H1 (cell line): ENCODE data around the gene CYLD. TPM values are rescaled to one million over a fixed set of nuclear protein-coding genes. Genes with fewer than 3 reads are reported as not detected.

Experiments
- CTCF ChIA-PET: fragments of 300-600 bp; sonication (Branson Sonifier 250); formaldehyde crosslinking; loops from one replicate; lab custom pipeline; 2021; ENCODE audit not compliant: partially characterized antibody; lab: Charles Lee
- POLR2A ChIA-PET: fragments of 300-600 bp; sonication (Branson Sonifier 250); formaldehyde crosslinking; loops from one replicate; lab custom pipeline; 2021; ENCODE audit warnings: inconsistent platforms; ENCODE audit not compliant: partially characterized antibody; lab: Charles Lee
- DNase-seq, 2 experiments: peaks; one replicate each; pipeline versions ENCODE4 v3.0.0 to v3.0.0-alpha.2; 2010 to 2022; ENCODE audit warnings: low spot score in 2 of 2, low read depth in 1 of 2, mixed read lengths in 1 of 2
- FAIRE-seq: peaks from 2 replicates; lab custom pipeline; 2011; peaks lifted over from hg19 to GRCh38; lab: Jason Lieb, UNC
- H2AFZ ChIP-seq: 2 replicates; pipeline ENCODE4 v1.8.1; 2012; ENCODE audit warnings: low read length, inconsistent platforms
- H2AK5ac ChIP-seq: 2 replicates; pipeline ENCODE4 v1.6.1; 2013; ENCODE audit warnings: low read depth, low read length
- H2BK120ac ChIP-seq: replicated peaks from 2 replicates; pipeline ENCODE3; 2013; ENCODE audit warnings: low read depth, low read length, inconsistent platforms
- H2BK12ac ChIP-seq: 2 replicates; pipeline ENCODE4 v1.6.1; 2013; ENCODE audit warnings: low read depth, low read length
- H2BK15ac ChIP-seq: 2 replicates; pipeline ENCODE4 v1.6.1; 2013; ENCODE audit warnings: low read length
- H2BK20ac ChIP-seq: 2 replicates; pipeline ENCODE4 v1.6.1; 2013; ENCODE audit warnings: low read length
- H2BK5ac ChIP-seq: 2 replicates; pipeline ENCODE4 v1.6.1; 2013; ENCODE audit warnings: low read depth, low read length
- H3K14ac ChIP-seq: 2 replicates; pipeline ENCODE4 v1.6.1; 2013; ENCODE audit warnings: inconsistent platforms; ENCODE audit not compliant: insufficient read length
- H3K18ac ChIP-seq: 2 replicates; pipeline ENCODE4 v1.6.1; 2013; ENCODE audit warnings: low read length; ENCODE audit errors: extremely low read depth
- H3K23ac ChIP-seq: 2 replicates; pipeline ENCODE4 v1.6.1; 2013; ENCODE audit warnings: inconsistent platforms; ENCODE audit not compliant: insufficient read length
- H3K23me2 ChIP-seq: 2 replicates; pipeline ENCODE4 v1.6.1; 2013; ENCODE audit warnings: low read depth, low read length
- H3K27ac ChIP-seq: 2 replicates; pipeline ENCODE4 v1.6.1; 2011; ENCODE audit warnings: low read depth, low read length, inconsistent platforms
- H3K27me3 ChIP-seq, 4 experiments: replicated peaks in 1 of 4; 1 replicate in 1 of 4; 2 replicates in 3 of 4; pipeline versions ENCODE4 v1.6.1 to v1.8.1; 2011 to 2013; ENCODE audit warnings: low read length in 3 of 4, mild to moderate bottlenecking in 3 of 4, inconsistent platforms in 2 of 4, mixed read lengths in 2 of 4, moderate library complexity in 1 of 4; ENCODE audit not compliant: control insufficient read depth in 3 of 4, insufficient read depth in 3 of 4; ENCODE audit errors: extremely low read depth in 1 of 4
- H3K36me3 ChIP-seq, 4 experiments: 2 replicates each; pipeline versions ENCODE4 v1.6.1 to v1.8.1; 2011 to 2013; ENCODE audit warnings: mild to moderate bottlenecking in 4 of 4, low read length in 3 of 4, moderate library complexity in 2 of 4, control low read depth in 1 of 4, inconsistent platforms in 1 of 4; ENCODE audit not compliant: insufficient read depth in 4 of 4, control insufficient read depth in 2 of 4
- H3K4ac ChIP-seq: replicated peaks from 2 replicates; pipeline ENCODE3; 2013; ENCODE audit warnings: low read length, low read depth, mixed read lengths, inconsistent platforms; ENCODE audit not compliant: insufficient read length
- H3K4me1 ChIP-seq, 4 experiments: replicated peaks in 1 of 4; 1 replicate in 1 of 4; 2 replicates in 3 of 4; pipeline versions ENCODE4 v1.6.1 to v1.8.1; 2011 to 2013; ENCODE audit warnings: low read length in 3 of 4, inconsistent platforms in 2 of 4, mixed read lengths in 1 of 4; ENCODE audit not compliant: insufficient read depth in 4 of 4, control insufficient read depth in 3 of 4
- H3K4me2 ChIP-seq, 2 experiments: 2 replicates each; pipeline versions ENCODE4 v1.6.1 to v1.8.1; 2011 to 2013; ENCODE audit warnings: low read depth in 2 of 2, low read length in 2 of 2, control low read depth in 1 of 2, inconsistent platforms in 1 of 2, mild to moderate bottlenecking in 1 of 2; ENCODE audit not compliant: insufficient read depth in 1 of 2
- H3K4me3 ChIP-seq, 4 experiments: fragments of 200-600, 300-600 bp in 1 of 4; sonication (generic), shearing (Covaris generic), sonication (Bioruptor Twin) in 1 of 4; 2 replicates each; pipeline versions ENCODE4 v1.5.1 to v1.8.1; 2011 to 2016; ENCODE audit warnings: low read length in 4 of 4, low read depth in 3 of 4, control low read depth in 2 of 4, inconsistent platforms in 2 of 4, mild to moderate bottlenecking in 2 of 4, mixed read lengths in 1 of 4, moderate library complexity in 1 of 4; ENCODE audit not compliant: insufficient read depth in 2 of 4; ENCODE audit errors: extremely low read depth in 1 of 4
- H3K56ac ChIP-seq: replicated peaks from 2 replicates; pipeline ENCODE3; 2013; ENCODE audit warnings: low read depth, mild to moderate bottlenecking, mixed read lengths, low read length, inconsistent platforms; ENCODE audit not compliant: insufficient read length
- H3K79me1 ChIP-seq: 2 replicates; pipeline ENCODE4 v1.6.1; 2013; ENCODE audit warnings: low read depth, low read length, control low read depth
- H3K79me2 ChIP-seq, 2 experiments: 2 replicates each; pipeline versions ENCODE4 v1.6.1 to v1.8.1; 2012 to 2013; ENCODE audit warnings: low read length in 2 of 2, mild to moderate bottlenecking in 2 of 2, inconsistent platforms in 1 of 2; ENCODE audit not compliant: insufficient read depth in 2 of 2, control insufficient read depth in 1 of 2
- H3K9ac ChIP-seq, 4 experiments: replicated peaks in 1 of 4; 1 replicate in 1 of 4; 2 replicates in 3 of 4; pipeline versions ENCODE4 v1.6.1 to v1.8.1; 2011 to 2013; ENCODE audit warnings: low read depth in 3 of 4, low read length in 3 of 4, control low read depth in 2 of 4, mild to moderate bottlenecking in 2 of 4, moderate library complexity in 2 of 4, inconsistent platforms in 1 of 4; ENCODE audit errors: extremely low read depth in 1 of 4
- H3K9me3 ChIP-seq, 2 experiments: 2 replicates each; pipeline versions ENCODE4 v1.6.1 to v1.8.1; 2012 to 2013; ENCODE audit warnings: mild to moderate bottlenecking in 2 of 2, moderate library complexity in 2 of 2, control low read depth in 1 of 2, inconsistent platforms in 1 of 2, low read depth in 1 of 2, low read length in 1 of 2, mixed read lengths in 1 of 2; ENCODE audit not compliant: insufficient read depth in 2 of 2
- H4K20me1 ChIP-seq, 2 experiments: replicated peaks in 1 of 2; 2 replicates each; pipeline versions ENCODE3 to v1.8.1; 2011 to 2013; ENCODE audit warnings: inconsistent platforms in 2 of 2, low read length in 2 of 2, mild to moderate bottlenecking in 1 of 2; ENCODE audit not compliant: insufficient read depth in 2 of 2, control insufficient read depth in 1 of 2
- H4K5ac ChIP-seq: 2 replicates; pipeline ENCODE4 v1.6.1; 2013; ENCODE audit warnings: low read length, low read depth, mixed read lengths, inconsistent platforms; ENCODE audit not compliant: insufficient read length
- H4K8ac ChIP-seq: 2 replicates; pipeline ENCODE4 v1.8.0; 2013; ENCODE audit warnings: mild to moderate bottlenecking, moderate library complexity, low read length, inconsistent platforms; ENCODE audit not compliant: insufficient read depth; ENCODE audit errors: extremely low read depth
- H4K91ac ChIP-seq: replicated peaks from 2 replicates; pipeline ENCODE3; 2013; ENCODE audit warnings: low read length, mixed read lengths, inconsistent platforms; ENCODE audit not compliant: insufficient read length
- CREB1 ChIP-seq: IDR thresholded peaks from 2 replicates; pipeline ENCODE4 v1.6.1; 2012; ENCODE audit warnings: inconsistent platforms
- EP300 ChIP-seq, 2 experiments: IDR thresholded peaks; 1 replicate in 1 of 2; 2 replicates in 1 of 2; pipeline ENCODE4 v1.6.1; 2011 to 2012; ENCODE audit warnings: low read depth in 2 of 2, low read length in 2 of 2, mild to moderate bottlenecking in 2 of 2, borderline replicate concordance in 1 of 2, inconsistent platforms in 1 of 2, moderate library complexity in 1 of 2
- RFX5 ChIP-seq: IDR thresholded peaks from 2 replicates; pipeline ENCODE4 v1.6.1; 2011; ENCODE audit warnings: low read depth, low read length, improper control_type of control experiment, borderline replicate concordance
- TEAD4 ChIP-seq: IDR thresholded peaks from 2 replicates; pipeline ENCODE4 v1.6.1; 2012; ENCODE audit warnings: low read depth, low read length, inconsistent platforms, mixed read lengths
- WGBS, 2 experiments: shearing (Covaris generic) in 1 of 2; methylation state at CpG; one replicate each; pipeline versions ENCODE4 v1.1.6 to v1.1.7; 2013 to 2015; ENCODE audit warnings: low lambda C conversion rate in 2 of 2, mixed read lengths in 2 of 2, inconsistent platforms in 1 of 2, low coverage in 1 of 2, missing lambda C conversion rate in 1 of 2; ENCODE audit not compliant: insufficient replicate concordance in 2 of 2, insufficient coverage in 1 of 2, insufficient read length in 1 of 2; ENCODE audit errors: extremely low coverage in 1 of 2, missing lambda C conversion rate in 1 of 2; 5-methylcytosine and 5-hydroxymethylcytosine counted together
- polyA plus RNA-seq, 7 experiments: library from polyadenylated mRNA; depleted of rRNA in 3 of 7; stranded (reverse) in 5 of 7; unstranded in 2 of 7; fragments of >200 nt in 5 of 7; fragments of 200-250 nt in 2 of 7; gene quantifications; 1 replicate in 5 of 7; 2 replicates in 1 of 7; 4 replicates in 1 of 7; pipeline versions ENCODE4 v1.2.1 to v1.2.3, GENCODE V29; 2011 to 2013; ENCODE audit warnings: missing spikeins in 2 of 7, mixed read lengths in 2 of 7
- total RNA-seq: library from RNA; stranded (reverse); fragmentation: NEBNext Ultra II Directional; extraction: Animal tissue kit (Norgen Biotek cat#: 25700); gene quantifications from 2 replicates; pipeline ENCODE4 v1.2.1, GENCODE V29; 2021

Gene CYLD
- total and polyA plus RNA-seq, 2 of the 8 experiments (the other 6 are each of a cell fraction or from before 2014, with no cell fraction given) = 3.7 to 18.8 TPM

DNA sequence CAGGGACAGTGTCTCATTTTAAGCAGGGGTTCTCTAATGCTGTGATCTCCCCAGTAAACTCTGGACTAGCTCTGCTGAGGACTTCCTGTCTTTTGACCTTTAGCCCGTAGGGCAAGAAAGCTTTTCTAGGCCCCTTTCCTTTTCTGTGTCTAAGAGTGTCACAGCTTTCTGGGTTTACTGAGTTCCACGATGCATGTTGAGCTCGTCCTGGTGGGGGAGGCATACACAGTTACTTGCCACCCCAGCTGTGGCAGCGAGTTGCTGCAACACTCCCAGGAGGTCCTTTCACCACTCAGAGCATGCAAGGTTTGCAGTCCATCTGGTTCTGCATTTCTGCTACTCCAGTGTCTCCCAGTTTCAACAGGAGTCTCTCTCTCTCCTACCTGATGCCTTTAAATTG, 24.8 kb upstream of the CYLD start:
- CTCF ChIA-PET = interaction anchor here (1.3 to 2.5 kb wide), 4 partner anchors 18 to 89 kb away, joined by 3 to 11 read pairs (median 6); no protein-coding TSS in a partner anchor
- no peak overlapping the region for H3K56ac ChIP-seq
- no peaks in the 10 kb centered on the region for H3K79me2 ChIP-seq

More for the DNA sequence above, 24.8 kb upstream of the CYLD start:
- no peaks in the 10 kb centered on the region for H4K20me1 ChIP-seq
- POLR2A ChIA-PET = no interaction called here
- no peak overlapping the region for H3K14ac ChIP-seq
- TF ChIP-seq CREB1 (no peak), RFX5 (no peak), EP300 (IDR thresholded peaks at IDR 0.05; ENCODE audit: borderline replicate concordance in 1 of 2, low read depth in 2 of 2, low read length in 2 of 2) (no peak), TEAD4 (no peak)
- H3K79me1 ChIP-seq = no peaks in the 10 kb centered on the region
- H3K4ac ChIP-seq = no peak overlapping the region
- no peak overlapping the region for H4K5ac ChIP-seq
- FAIRE-seq = no peak
- no peak overlapping the region for H3K4me2 ChIP-seq
- H3K27ac ChIP-seq = no peak overlapping the region
- H3K36me3 ChIP-seq = no peaks in the 10 kb centered on the region
- no peak overlapping the region for H2BK5ac ChIP-seq
- H2AFZ ChIP-seq = no peak overlapping the region; the same call in 1 of the 2 replicates
- no peak overlapping the region for H2BK20ac ChIP-seq
- H3K9ac ChIP-seq = no peak overlapping the region
- no peak overlapping the region for H3K18ac ChIP-seq
- H3K4me1 ChIP-seq = peaks cover 0 to 12% (median 3%) of the 10 kb centered on the region in 4 experiments; a peak in 5 of 7 replicates
- H3K9me3 ChIP-seq = no peaks in the 10 kb centered on the region
- peaks cover 2% of the 10 kb centered on the region; the same call in 1 of the 2 replicates for H3K23me2 ChIP-seq
- H3K23ac ChIP-seq = no peak overlapping the region
- no peak for DNase-seq
- 91% methylated on average over 4 of the region's 4 CpGs; no CpG with 5 or more reads in 1 of the 2 experiments for WGBS, 2 experiments
- H3K27me3 ChIP-seq = no peaks in the 10 kb centered on the region
- no peak overlapping the region for H2BK15ac ChIP-seq
- H2BK120ac ChIP-seq = no peak overlapping the region
- no peak overlapping the region for H4K91ac ChIP-seq
- H2BK12ac ChIP-seq = no peak overlapping the region
- H3K4me3 ChIP-seq = no peak overlapping the region
- H4K8ac ChIP-seq = no peak overlapping the region; the same call in 1 of the 2 replicates
- no peak overlapping the region for H2AK5ac ChIP-seq
